Heart right ventricle (tissue), 16 donors: ENCODE results near the gene ZNF43. TPM values are rescaled to one million over a fixed set of nuclear protein-coding genes. Genes with fewer than 3 reads are reported as not detected.

Experiments
- ATAC-seq, 8 donors: fragments of 200-7000 bp; cut with Tn5 transposase; one replicate each; pipeline ENCODE4 v1.9.1; 2020; ENCODE audit warnings: mild to moderate bottlenecking in 8 of 8, moderate library complexity in 8 of 8, moderate number of reproducible peaks in 1 of 8
- DNase-seq, 2 donors: peaks; one replicate each; pipeline ENCODE4 v3.0.0-alpha.2; 2020
- H3K27ac ChIP-seq, 10 donors: fragments of 200-600 bp; sonication (generic) in 2 of 10; one replicate each; pipeline versions ENCODE4 v1.5.0 to v1.8.0; 2020 to 2022; ENCODE audit warnings: mild to moderate bottlenecking in 3 of 10
- H3K27me3 ChIP-seq, 7 donors: fragments of 200-600 bp; one replicate each; pipeline ENCODE4 v1.8.0; 2021 to 2022; ENCODE audit warnings: mild to moderate bottlenecking in 2 of 7
- H3K36me3 ChIP-seq, 9 donors: fragments of 200-600 bp; sonication (generic) in 1 of 9; one replicate each; pipeline versions ENCODE4 v1.5.0 to v1.8.0; 2020 to 2022; ENCODE audit warnings: mild to moderate bottlenecking in 2 of 9
- H3K4me1 ChIP-seq, 9 donors: fragments of 200-600 bp; sonication (generic) in 1 of 9; one replicate each; pipeline versions ENCODE4 v1.5.0 to v1.8.0; 2020 to 2022; ENCODE audit warnings: mild to moderate bottlenecking in 4 of 9
- H3K4me3 ChIP-seq, 10 donors: fragments of 200-600 bp; sonication (generic) in 2 of 10; one replicate each; pipeline versions ENCODE4 v1.5.0 to v1.8.0; 2020 to 2022; ENCODE audit warnings: mild to moderate bottlenecking in 7 of 10, moderate library complexity in 2 of 10
- H3K9me3 ChIP-seq, 11 donors: fragments of 200-600 bp in 10 of 11; sonication (generic) in 2 of 11; one replicate each; pipeline versions ENCODE4 v1.5.0 to v1.8.0; 2013 to 2022; ENCODE audit warnings: mild to moderate bottlenecking in 2 of 11, control low read depth in 1 of 11, moderate library complexity in 1 of 11
- CTCF ChIP-seq, 9 donors: fragments of 200-600 bp; sonication (generic) in 2 of 9; IDR thresholded peaks; one replicate each; pipeline versions ENCODE4 v1.5.0 to v1.8.0; 2021 to 2022; ENCODE audit warnings: antibody characterized with exemption in 9 of 9, mild to moderate bottlenecking in 5 of 9, moderate library complexity in 1 of 9
- WGBS, 2 donors: extraction: QIAGEN DNeasy Blood & Tissue Kit; methylation state at CpG; one replicate each; pipeline ENCODE4 v1.1.7; 2013; ENCODE audit warnings: inconsistent platforms in 1 of 2; 5-methylcytosine and 5-hydroxymethylcytosine counted together
- intact Hi-C, 10 donors: fragments of 100-400 bp; cut with DNase I; formaldehyde crosslinking; loops; one replicate each; pipeline versions ENCODE4 v1.11.1 to v1.14.2; 2022
- polyA plus RNA-seq, 2 donors: library from polyadenylated mRNA; stranded (reverse); fragments of 200-250 nt; gene quantifications; one replicate each; pipeline ENCODE4 v1.2.3, GENCODE V29; 2013
- total RNA-seq, 10 donors: library from RNA; stranded (reverse); fragmentation: NEBNext Ultra II Directional in 3 of 10; extraction: Animal tissue kit (Norgen Biotek cat#: 25700) in 3 of 10; gene quantifications; one replicate each; pipeline versions ENCODE4 v1.2.1 to v1.2.4, GENCODE V29; 2021 to 2023
- donor health status: Arrhythmogenic right ventricular cardiomyopathy.
- donor health status: ischemic (EF 13 %, LVEDD 7.1; RV severe dilation, severe dysfunction).
- donor health status: healthy with polysubstance abuse.
- donor health status: DM: no; HTN: yes; CAD: no.
- donor health status: DM: no; HTN: no; CAD: no.
- donor health status: ischemic (EF 25% LVEDD 6.9; RV normal size, moderate dysfunction).
- donor health status: ischemic (EF 25% LVEDD 5.7; RV mildly dilated, moderate dysfunction).
- donor health status: healthy.
- donor health status: DM: yes; HTN: yes; CAD: no.
- donor health status: Ischemic cardiomyopathy.
- donor health status: ischemic (EF 35%, LVEDD 5.7; RV mildly dilated, moderate dysfunction).
- donor health status: nonischemic (EF 11% LVEDD 7.7; RV severe dilation, severe dysfunction).
- donor health status: DM: yes; HTN: yes; CAD: no.
- donor health status: PGD.
- donor health status: ischemic (EF 29% LVEDD 5.4; RV normal size, mild dysfunction).
- donor health status: nonischemic (EF 23%, LVEDD 6.1; RV moderate dilation, normal function).

The ZNF43 gene
- total and polyA plus RNA-seq, 12 donors: 1.9 to 9.5 (median 7.2) TPM

- DNase-seq (peak in 1 of 2 donors; percentile 9), ATAC-seq (peak in 4 of 8 donors; percentile 2 to 28 (median 19))
- Histone ChIP-seq H3K27ac (peak overlapping the region; percentile 87 to 96 (median 92)), H3K27me3 (no peaks in the 10 kb centered on the region), H3K9me3 (peaks cover 0 to 30% (median 0%) of the 10 kb centered on the region in 11 donors), H3K36me3 (peaks cover 0 to 25% (median 0%) of the 10 kb centered on the region in 9 donors), H3K4me1 (peaks cover 0 to 18% (median 8%) of the 10 kb centered on the region in 9 donors), H3K4me3 (peak overlapping the region; percentile 64 to 89 (median 79))
- no peak for TF ChIP-seq CTCF (IDR thresholded peaks at IDR 0.05)
- intact Hi-C loops: loop anchor here in 3 of 10 donors (5.0 kb wide), 1 partner anchor 68 kb away; the partner anchor contains the start of gene ZNF100 (in 3 of the 3)
- WGBS, 2 donors: 6% methylated on average over 23 of the region's 23 CpGs
Observed at GRCh38 chr19:21835429-21835809, 563 bp downstream of the ZNF43 start.

- H3K4me1 ChIP-seq: peaks cover 0 to 18% (median 8%) of the 10 kb centered on the region in 9 donors
- 97 to 99% methylated on average over 10 of the region's 10 CpGs for WGBS, 2 donors
- no peak overlapping the region for H3K27ac ChIP-seq
- no peaks in the 10 kb centered on the region for H3K27me3 ChIP-seq
- intact Hi-C loops: no loop called here
- H3K4me3 ChIP-seq: no peak overlapping the region
- ATAC-seq (no peak), DNase-seq (no peak)
- H3K36me3 ChIP-seq: peaks cover 0 to 19% (median 0%) of the 10 kb centered on the region in 9 donors
- no peak for TF ChIP-seq CTCF (IDR thresholded peaks at IDR 0.05)
- H3K9me3 ChIP-seq: peaks cover 0 to 47% (median 0%) of the 10 kb centered on the region in 11 donors
Observed at GRCh38 chr19:21833733-21834132, 2.2 kb downstream of the ZNF43 start.

GRCh38 chr19:21824679-21825078, 11.3 kb downstream of the ZNF43 start:
- peaks cover 0 to 48% (median 13%) of the 10 kb centered on the region in 9 donors for H3K36me3 ChIP-seq
- H3K4me3 ChIP-seq: no peak overlapping the region
- intact Hi-C loops: no loop called here
- no peak overlapping the region for H3K27ac ChIP-seq
- peaks cover 0 to 97% (median 5%) of the 10 kb centered on the region in 11 donors for H3K9me3 ChIP-seq
- no peaks in the 10 kb centered on the region for H3K4me1 ChIP-seq
- WGBS, 2 donors: 75 to 77% methylated on average over 1 of the region's 1 CpG
- DNase-seq: no peak
- no peak for ATAC-seq
- no peak for TF ChIP-seq CTCF (IDR thresholded peaks at IDR 0.05)
- H3K27me3 ChIP-seq: no peaks in the 10 kb centered on the region

- Histone ChIP-seq H3K4me3 (no peak overlapping the region), H3K27me3 (no peaks in the 10 kb centered on the region), H3K9me3 (peaks cover 0 to 97% (median 5%) of the 10 kb centered on the region in 11 donors), H3K36me3 (peaks cover 0 to 62% (median 18%) of the 10 kb centered on the region in 9 donors), H3K4me1 (no peaks in the 10 kb centered on the region), H3K27ac (no peak overlapping the region)
- no peak for ATAC-seq
- no peak for TF ChIP-seq CTCF (IDR thresholded peaks at IDR 0.05)
- DNase-seq: no peak
- WGBS, 2 donors: 95 to 99% methylated on average over 4 of the region's 4 CpGs
- intact Hi-C loops: no loop called here
Observed at GRCh38 chr19:21823224-21823623, 12.8 kb downstream of the ZNF43 start.
